Prostate gland (tissue), 2 donors: ENCODE measurements around the gene EXOSC2. TPM values are rescaled to one million over a fixed set of nuclear protein-coding genes. Genes with fewer than 3 reads are reported as not detected.

Experiments
- DNase-seq: peaks from one replicate; pipeline ENCODE4 v3.0.0-alpha.2; 2019; ENCODE audit warnings: low spot score
- H3K27ac ChIP-seq, 2 donors: fragments of 200-600 bp; sonication (generic); 2 replicates each; pipeline ENCODE4 v1.5.1; 2017 to 2019
- H3K27me3 ChIP-seq: fragments of 200-600 bp; sonication (generic); replicated peaks from 2 replicates; pipeline ENCODE4 v1.5.1; 2019; ENCODE audit not compliant: insufficient read depth
- H3K36me3 ChIP-seq, 2 donors: fragments of 200-600 bp; sonication (generic); 1 replicate in 1 of 2; 2 replicates in 1 of 2; pipeline versions ENCODE4 v1.5.1 to v1.8.1; 2017 to 2019
- H3K4me1 ChIP-seq: fragments of 200-600 bp; sonication (generic); replicated peaks from 2 replicates; pipeline ENCODE4 v1.5.1; 2019
- H3K4me3 ChIP-seq, 2 donors: fragments of 200-600 bp; sonication (generic); 2 replicates each; pipeline ENCODE4 v1.5.1; 2017 to 2019
- H3K9me3 ChIP-seq: fragments of 200-600 bp; sonication (generic); 2 replicates; pipeline ENCODE4 v1.5.1; 2017
- CTCF ChIP-seq, 4 experiments: fragments of 200-600 bp in 2 of 4; fragments of 450-650 bp in 2 of 4; sonication (generic) in 2 of 4; IDR thresholded peaks; 1 replicate in 3 of 4; 2 replicates in 1 of 4; pipeline ENCODE4 v1.5.1; 2016 to 2019; ENCODE audit warnings: antibody characterized with exemption in 4 of 4, mild to moderate bottlenecking in 2 of 4, moderate library complexity in 2 of 4
- POLR2A ChIP-seq: fragments of 450-650 bp; IDR thresholded peaks from one replicate; pipeline ENCODE4 v1.6.1; 2016; ENCODE audit warnings: antibody characterized with exemption, mild to moderate bottlenecking
- POLR2AphosphoS5 ChIP-seq: sonication (generic); formaldehyde crosslinking; IDR thresholded peaks from one replicate; pipeline ENCODE4 v1.6.1; 2017; ENCODE audit warnings: antibody characterized with exemption
- WGBS: methylation state at CpG from one replicate; pipeline ENCODE4 v1.1.5; 2018; 5-methylcytosine and 5-hydroxymethylcytosine counted together
- intact Hi-C: fragments of 100-400 bp; cut with DNase I; formaldehyde crosslinking; loops from one replicate; pipeline ENCODE4 v1.14.2; 2022
- total RNA-seq, 2 donors: library from RNA; depleted of rRNA; stranded (reverse); fragments of >200 nt; gene quantifications; one replicate each; pipeline ENCODE4 v1.1.0, GENCODE V29; 2016

EXOSC2 gene
- 10 to 100 TPM; 18.4 to 22.7 TPM for total RNA-seq

GRCh38 chr9:130693426-130694191 is at the start of gene EXOSC2:
Gene EXOSC2 (plus strand): TSS chr9:130693780. CDS start chr9:130693792, 12 bp downstream.
- no peaks in the 10 kb centered on the region for H3K27me3 ChIP-seq
- peak; percentile 98 for DNase-seq
- H3K27ac ChIP-seq = peak within 1 kb of the TSS; percentile 38 to 59
- H3K9me3 ChIP-seq = no peaks in the 10 kb centered on the region
- TF ChIP-seq POLR2AphosphoS5 (peak; percentile 98), POLR2A (peak; percentile 62), CTCF (IDR thresholded peaks at IDR 0.05) (peak in 1 of 4 experiments; percentile 27)
- peak within 1 kb of the TSS; percentile 51 to 56 for H3K4me3 ChIP-seq
- no peaks in the 10 kb centered on the region for H3K36me3 ChIP-seq
- no peaks in the 10 kb centered on the region for H3K4me1 ChIP-seq
- intact Hi-C loops = no loop called here
- WGBS = 0% methylated on average over 40 of the region's 40 CpGs

GRCh38 chr9:130651221-130651620 is 42.4 kb upstream of the EXOSC2 start:
- Histone ChIP-seq H3K4me1 (no peaks in the 10 kb centered on the region), H3K4me3 (no peak overlapping the region), H3K27ac (no peak overlapping the region), H3K9me3 (no peaks in the 10 kb centered on the region), H3K36me3 (no peaks in the 10 kb centered on the region), H3K27me3 (no peaks in the 10 kb centered on the region)
- TF ChIP-seq CTCF (IDR thresholded peaks at IDR 0.05) (no peak), POLR2A (no peak), POLR2AphosphoS5 (no peak)
- DNase-seq = no peak
- intact Hi-C loops = no loop called here
- WGBS = 74% methylated on average over 15 of the region's 15 CpGs

GRCh38 chr9:130651752-130652151 is 41.8 kb upstream of the EXOSC2 start:
- Histone ChIP-seq H3K27me3 (no peaks in the 10 kb centered on the region), H3K27ac (no peak overlapping the region), H3K4me1 (no peaks in the 10 kb centered on the region), H3K4me3 (no peak overlapping the region), H3K9me3 (no peaks in the 10 kb centered on the region), H3K36me3 (no peaks in the 10 kb centered on the region)
- intact Hi-C loops = no loop called here
- 93% methylated on average over 18 of the region's 18 CpGs for WGBS
- TF ChIP-seq POLR2AphosphoS5 = no peak
- TF ChIP-seq POLR2A = no peak
- TF ChIP-seq CTCF (IDR thresholded peaks at IDR 0.05) = no peak
- DNase-seq = no peak

DNA sequence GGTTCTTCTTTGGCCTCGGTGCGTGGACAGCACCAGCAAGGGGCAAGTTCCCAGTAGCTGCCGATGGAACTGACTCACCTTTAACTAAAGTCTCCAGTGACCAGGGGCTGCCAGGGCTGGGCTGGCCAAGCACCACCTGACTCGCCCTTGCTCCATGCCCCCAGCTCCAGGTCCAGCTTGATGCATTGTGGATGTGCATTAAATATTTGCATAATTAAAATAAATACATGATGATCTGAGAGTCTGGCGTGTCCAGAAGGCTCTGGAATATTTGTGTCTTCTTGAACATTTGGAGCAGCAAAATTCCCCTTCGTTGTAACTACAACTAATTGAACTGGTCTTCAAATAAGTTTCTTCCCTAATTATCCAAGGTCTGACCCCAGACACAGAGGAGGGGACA is 38.7 kb upstream of the EXOSC2 start:
- no peaks in the 10 kb centered on the region for H3K4me1 ChIP-seq
- 73% methylated on average over 6 of the region's 6 CpGs for WGBS
- no peak overlapping the region for H3K4me3 ChIP-seq
- H3K9me3 ChIP-seq = no peaks in the 10 kb centered on the region
- intact Hi-C loops = no loop called here
- no peak for TF ChIP-seq CTCF (IDR thresholded peaks at IDR 0.05)
- TF ChIP-seq POLR2AphosphoS5 = no peak
- no peak for TF ChIP-seq POLR2A
- no peak for DNase-seq
- no peak overlapping the region for H3K27ac ChIP-seq
- peaks cover 13% of the 10 kb centered on the region for H3K27me3 ChIP-seq
- H3K36me3 ChIP-seq = no peaks in the 10 kb centered on the region
